GM12865 (cell line): ENCODE measurements around the gene TTC1.

Experiments used
- DNase-seq: peaks from one replicate; pipeline ENCODE4 v3.0.0; 2010; ENCODE audit warnings: low read depth
- H3K4me3 ChIP-seq: 2 replicates; pipeline ENCODE4 v1.5.1; 2011; ENCODE audit warnings: mild to moderate bottlenecking, low read depth, low read length, control low read depth
- TF ChIP-seq, protein P1 (sequence below): IDR thresholded peaks from 2 replicates; pipeline ENCODE4 v1.5.1; 2011; ENCODE audit warnings: low read length, control low read depth, low read depth, inconsistent platforms; ENCODE audit not compliant: insufficient read depth; ENCODE audit errors: missing control alignments

Gene TTC1

DNA sequence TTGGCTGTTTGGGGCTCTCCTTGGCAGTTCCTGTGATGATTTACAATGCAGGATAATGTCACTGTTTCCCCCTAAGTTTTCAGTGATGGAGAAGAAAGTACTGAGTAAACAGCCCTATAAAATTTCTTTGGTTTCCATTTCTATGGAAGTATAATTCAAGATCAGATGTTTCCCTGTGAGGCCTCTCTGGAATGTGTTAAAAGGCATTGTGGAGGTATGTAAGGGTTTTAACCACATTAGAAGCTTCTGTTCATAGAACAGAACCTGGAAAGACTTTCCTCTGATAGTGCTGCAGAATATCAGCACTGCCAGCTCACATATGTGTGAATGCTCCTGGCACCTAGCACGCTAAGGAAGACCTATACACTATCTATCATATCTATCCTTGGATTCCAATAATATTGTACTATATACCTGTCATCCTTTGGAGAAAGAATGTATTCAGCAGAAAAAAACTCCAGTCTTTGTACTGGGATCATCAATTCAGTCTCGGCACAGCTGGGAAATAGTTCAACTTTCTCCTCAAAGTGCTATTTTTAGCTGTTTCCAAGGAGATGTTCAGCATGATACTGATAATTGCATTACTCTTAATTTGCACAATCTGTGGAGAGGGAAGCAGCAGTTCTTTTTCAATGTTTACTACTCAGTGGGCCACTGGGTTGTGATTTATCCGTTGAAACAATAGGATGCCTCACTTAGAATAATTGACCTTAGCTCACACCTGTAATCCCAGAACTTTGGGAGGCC, 21.9 kb downstream of the TTC1 start:
- no peak for DNase-seq
- TF ChIP-seq, protein P1, sequence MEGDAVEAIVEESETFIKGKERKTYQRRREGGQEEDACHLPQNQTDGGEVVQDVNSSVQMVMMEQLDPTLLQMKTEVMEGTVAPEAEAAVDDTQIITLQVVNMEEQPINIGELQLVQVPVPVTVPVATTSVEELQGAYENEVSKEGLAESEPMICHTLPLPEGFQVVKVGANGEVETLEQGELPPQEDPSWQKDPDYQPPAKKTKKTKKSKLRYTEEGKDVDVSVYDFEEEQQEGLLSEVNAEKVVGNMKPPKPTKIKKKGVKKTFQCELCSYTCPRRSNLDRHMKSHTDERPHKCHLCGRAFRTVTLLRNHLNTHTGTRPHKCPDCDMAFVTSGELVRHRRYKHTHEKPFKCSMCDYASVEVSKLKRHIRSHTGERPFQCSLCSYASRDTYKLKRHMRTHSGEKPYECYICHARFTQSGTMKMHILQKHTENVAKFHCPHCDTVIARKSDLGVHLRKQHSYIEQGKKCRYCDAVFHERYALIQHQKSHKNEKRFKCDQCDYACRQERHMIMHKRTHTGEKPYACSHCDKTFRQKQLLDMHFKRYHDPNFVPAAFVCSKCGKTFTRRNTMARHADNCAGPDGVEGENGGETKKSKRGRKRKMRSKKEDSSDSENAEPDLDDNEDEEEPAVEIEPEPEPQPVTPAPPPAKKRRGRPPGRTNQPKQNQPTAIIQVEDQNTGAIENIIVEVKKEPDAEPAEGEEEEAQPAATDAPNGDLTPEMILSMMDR: no peak
- H3K4me3 ChIP-seq: no peak overlapping the region

DNA sequence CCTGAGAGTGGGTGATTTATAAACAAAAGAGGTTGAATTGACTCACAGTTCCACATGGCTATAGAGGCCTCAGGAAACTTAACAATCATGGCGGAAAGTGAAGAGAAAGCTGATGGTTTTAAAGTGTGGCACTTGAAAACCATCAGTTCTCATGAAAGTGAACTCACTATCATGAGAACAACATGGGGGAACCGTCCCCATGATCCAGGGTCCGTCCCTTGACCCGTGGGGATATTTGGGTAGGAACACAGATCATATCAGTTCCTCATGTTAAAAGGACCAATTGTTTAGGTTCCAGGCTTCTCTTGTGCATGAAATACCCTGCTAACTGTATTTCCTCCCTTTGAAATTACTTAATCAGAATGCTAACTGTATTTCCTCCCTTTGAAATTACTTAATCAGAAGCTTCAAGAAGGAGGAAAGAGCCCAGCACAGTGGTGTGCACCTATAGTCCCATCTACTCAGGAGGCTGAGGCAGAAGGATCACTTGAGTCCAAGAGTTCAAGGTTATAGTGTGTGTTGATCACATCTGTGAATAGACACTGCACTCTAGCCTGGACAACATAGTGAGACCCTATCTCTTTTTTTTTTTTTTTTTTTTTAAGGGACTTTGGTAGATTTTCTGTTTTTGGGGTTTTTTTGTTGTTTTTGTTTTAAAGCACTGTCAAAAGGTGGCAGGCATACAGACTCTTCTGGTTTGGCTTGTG, 24.8 kb downstream of the TTC1 start:
- no peak overlapping the region for H3K4me3 ChIP-seq
- DNase-seq: no peak
- TF ChIP-seq, protein P1: no peak

DNA sequence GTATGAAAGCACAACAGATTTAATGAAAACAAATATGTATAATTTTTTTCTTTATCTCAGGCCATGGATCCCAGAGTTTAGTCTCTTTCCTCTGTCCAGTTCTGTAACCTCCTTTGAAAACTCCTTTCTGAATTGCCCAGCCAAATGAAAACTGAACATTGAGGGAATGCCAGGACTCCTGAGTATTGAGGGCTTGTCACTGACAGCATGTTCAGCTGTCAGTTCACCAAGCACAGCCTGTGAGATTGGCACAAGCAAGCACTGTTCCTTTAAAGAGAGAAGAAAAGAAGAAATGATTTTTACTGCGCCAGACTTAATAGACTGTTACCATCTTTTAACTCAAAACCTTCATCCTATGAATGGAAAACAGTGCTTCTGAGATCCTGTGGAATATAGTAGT, 27.3 kb downstream of the TTC1 start:
- DNase-seq: no peak

DNA sequence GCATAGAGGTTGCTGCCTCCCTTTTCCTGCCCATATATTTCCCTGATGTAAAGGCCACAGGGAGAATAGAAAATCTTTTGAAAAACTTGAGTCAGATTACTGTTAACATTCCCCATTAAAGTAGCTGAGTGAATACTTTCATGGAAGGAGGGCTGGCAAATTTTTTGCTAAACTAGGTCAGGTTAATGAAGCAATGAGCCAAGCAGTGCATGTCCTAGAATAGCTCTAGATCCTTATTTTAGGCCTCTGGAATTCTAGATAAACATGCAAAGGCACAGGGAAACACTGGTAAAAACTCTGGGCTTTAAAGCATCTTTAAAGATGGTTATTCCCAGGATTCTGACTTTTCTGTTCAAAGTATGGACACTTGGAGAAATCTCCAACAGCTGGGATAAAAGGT, 27.9 kb downstream of the TTC1 start:
- TF ChIP-seq, protein P1: no peak
- no peak overlapping the region for H3K4me3 ChIP-seq
- no peak for DNase-seq

More for the DNA sequence above, 27.3 kb downstream of the TTC1 start:
- H3K4me3 ChIP-seq: no peak overlapping the region
- TF ChIP-seq, protein P1: no peak

DNA sequence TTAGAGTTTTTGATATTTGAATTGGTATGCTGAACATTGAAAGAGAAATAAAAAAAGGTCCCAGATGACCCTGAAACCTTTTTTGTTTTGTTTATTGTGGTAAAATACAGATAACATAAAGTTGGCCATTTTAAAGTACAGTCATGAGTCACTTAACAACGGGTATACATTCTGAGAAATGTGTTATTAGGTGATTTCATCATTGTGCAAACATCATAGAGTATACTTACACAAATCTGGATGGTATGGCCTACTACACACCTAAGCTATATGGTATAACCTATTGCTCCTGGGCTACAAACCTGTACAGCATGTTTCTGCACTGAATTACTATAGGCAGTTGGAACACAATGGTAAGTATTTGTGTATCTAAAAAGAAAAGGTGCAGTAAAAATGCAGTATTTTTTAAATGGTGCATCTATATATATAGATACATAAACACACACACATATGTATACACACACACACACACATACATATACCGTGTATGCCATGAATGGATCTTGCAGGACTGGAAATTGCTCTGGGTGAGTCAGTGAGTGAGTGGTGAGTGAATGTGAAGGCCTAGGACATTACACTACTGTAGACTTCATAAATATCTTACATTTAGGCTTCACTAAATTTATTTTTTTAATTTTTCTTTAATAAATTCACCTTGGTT, 31.0 kb downstream of the TTC1 start:
- no peak for DNase-seq
- no peak overlapping the region for H3K4me3 ChIP-seq
- TF ChIP-seq, protein P1: no peak

DNA sequence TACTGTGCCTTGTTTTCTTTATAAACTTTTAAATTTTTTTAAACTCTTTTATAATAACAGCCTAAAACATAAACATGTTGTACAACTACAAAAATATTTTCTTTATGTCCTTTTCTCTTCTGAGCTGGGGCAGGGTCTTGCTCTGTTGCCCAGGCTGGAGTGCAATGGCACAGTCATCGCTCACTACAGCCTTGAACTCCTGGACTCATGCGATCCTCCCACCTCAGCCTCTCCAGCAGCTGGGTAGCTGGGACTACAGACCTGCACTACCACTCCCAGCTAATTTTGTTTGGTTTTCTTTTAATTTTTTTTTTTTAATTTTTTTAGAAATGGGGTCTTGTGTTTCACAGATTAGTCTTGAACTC, 31.5 kb downstream of the TTC1 start:
- DNase-seq: no peak
- no peak overlapping the region for H3K4me3 ChIP-seq
- TF ChIP-seq, protein P1: no peak
